Cardiac muscle cell (in vitro differentiated cells and primary cell): ENCODE measurements around the gene DSG2. TPM values are rescaled to one million over a fixed set of nuclear protein-coding genes. Genes with fewer than 3 reads are reported as not detected.

Experiments used
- DNase-seq, 2 donors: peaks; one replicate each; pipeline versions ENCODE4 v3.0.0 to v3.0.0-alpha.2; 2010 to 2017; ENCODE audit warnings: low read depth in 1 of 2, low spot score in 1 of 2
- H3K27ac ChIP-seq: fragments of 200-600 bp; sonication (generic); 2 replicates; pipeline ENCODE4 v1.5.1; 2016
- H3K27me3 ChIP-seq: fragments of 200-600 bp; sonication (generic); 2 replicates; pipeline ENCODE4 v1.6.0; 2016; ENCODE audit warnings: control low read depth
- H3K36me3 ChIP-seq: fragments of 200-600 bp; sonication (generic); 2 replicates; pipeline ENCODE4 v1.5.1; 2016; ENCODE audit warnings: control low read depth
- H3K4me1 ChIP-seq: fragments of 200-600 bp; sonication (generic); 2 replicates; pipeline ENCODE4 v1.8.1; 2017; ENCODE audit warnings: low read depth, mild to moderate bottlenecking, mixed run types
- H3K4me3 ChIP-seq: fragments of 200-600 bp; sonication (generic); 2 replicates; pipeline ENCODE4 v1.5.1; 2016; ENCODE audit warnings: mild to moderate bottlenecking
- H3K9me3 ChIP-seq: fragments of 200-600 bp; sonication (generic); 2 replicates; pipeline ENCODE4 v1.5.1; 2017; ENCODE audit warnings: low read depth, mild to moderate bottlenecking, control low read depth
- CTCF ChIP-seq: IDR thresholded peaks from 2 replicates; pipeline ENCODE4 v1.5.1; 2012; ENCODE audit warnings: low read depth, mild to moderate bottlenecking, low read length
- polyA plus RNA-seq: library from polyadenylated mRNA; unstranded; fragments of >200 nt; fragmentation: Nextera tagmentation; extraction: Ambion mirVana; gene quantifications from 2 replicates; pipeline ENCODE4 v1.2.1, GENCODE V29; 2016
- total RNA-seq: library from RNA; depleted of rRNA; stranded (reverse); fragments of >200 nt; gene quantifications from 2 replicates; pipeline ENCODE4 v1.2.3, GENCODE V29; 2016

The DSG2 gene
- total and polyA plus RNA-seq, 2 experiments from 2014 or later, result 34.1 to 45.3 TPM

GRCh38 chr18:31554776-31555175 lies 56.8 kb downstream of the DSG2 start:
- no peaks in the 10 kb centered on the region for H3K9me3 ChIP-seq
- no peak for TF ChIP-seq CTCF
- no peak overlapping the region for H3K27ac ChIP-seq
- no peak for DNase-seq
- no peaks in the 10 kb centered on the region for H3K36me3 ChIP-seq
- no peak overlapping the region for H3K4me3 ChIP-seq
- H3K4me1 ChIP-seq, result no peaks in the 10 kb centered on the region
- H3K27me3 ChIP-seq, result no peaks in the 10 kb centered on the region

GRCh38 chr18:31555971-31556747 lies 58.2 kb downstream of the DSG2 start:
- Histone ChIP-seq H3K4me3 (no peak overlapping the region), H3K27me3 (no peaks in the 10 kb centered on the region), H3K36me3 (no peaks in the 10 kb centered on the region), H3K9me3 (no peaks in the 10 kb centered on the region), H3K4me1 (no peaks in the 10 kb centered on the region), H3K27ac (no peak overlapping the region)
- DNase-seq, result peak; percentile 68 to 84
- TF ChIP-seq CTCF, result peak; percentile 70

- H3K27me3 ChIP-seq, result no peaks in the 10 kb centered on the region
- H3K9me3 ChIP-seq, result no peaks in the 10 kb centered on the region
- DNase-seq, result no peak
- no peak for TF ChIP-seq CTCF
- H3K36me3 ChIP-seq, result no peaks in the 10 kb centered on the region
- H3K4me3 ChIP-seq, result no peak overlapping the region
- H3K27ac ChIP-seq, result no peak overlapping the region
- H3K4me1 ChIP-seq, result peaks cover 1% of the 10 kb centered on the region
These were observed 59.5 kb downstream of the DSG2 start for GRCh38 chr18:31557446-31557845.

GRCh38 chr18:31558567-31558966 lies 60.6 kb downstream of the DSG2 start:
- TF ChIP-seq CTCF, result no peak
- no peak for DNase-seq
- no peak overlapping the region for H3K27ac ChIP-seq
- H3K9me3 ChIP-seq, result no peaks in the 10 kb centered on the region
- H3K27me3 ChIP-seq, result no peaks in the 10 kb centered on the region
- H3K4me1 ChIP-seq, result peaks cover 10% of the 10 kb centered on the region
- H3K4me3 ChIP-seq, result no peak overlapping the region
- H3K36me3 ChIP-seq, result no peaks in the 10 kb centered on the region

GRCh38 chr18:31562726-31563125 lies 64.7 kb downstream of the DSG2 start:
- Histone ChIP-seq H3K36me3 (no peaks in the 10 kb centered on the region), H3K27ac (no peak overlapping the region), H3K4me3 (no peak overlapping the region), H3K9me3 (no peaks in the 10 kb centered on the region), H3K27me3 (no peaks in the 10 kb centered on the region), H3K4me1 (peaks cover 10% of the 10 kb centered on the region)
- TF ChIP-seq CTCF, result no peak
- no peak for DNase-seq
